Stimulated activated CD4-positive, alpha-beta T cell treated with anti-CD3 and anti-CD28 coated beads, Interleukin-1b, Interleukin-23, amount 100 ng/mL, for 4 hours (primary cell): Measurements from ENCODE around the gene RNF141.

Source experiments
- DNase-seq, 2 donors: peaks; one replicate each; pipeline ENCODE4 v3.0.0-alpha.2; 2020; ENCODE audit warnings: low read depth in 2 of 2

The RNF141 gene

GRCh38 chr11:10522921-10523320 lies 18.1 kb downstream of the RNF141 start:
- DNase-seq = no peak

GRCh38 chr11:10522276-10522675 lies 18.7 kb downstream of the RNF141 start:
- DNase-seq = no peak

GRCh38 chr11:10520562-10520961 lies 20.4 kb downstream of the RNF141 start:
- DNase-seq = no peak

GRCh38 chr11:10519630-10520029 lies 21.4 kb downstream of the RNF141 start:
- no peak for DNase-seq

GRCh38 chr11:10518891-10519290 lies 22.1 kb downstream of the RNF141 start:
- DNase-seq = no peak

GRCh38 chr11:10518123-10518522 lies 22.9 kb downstream of the RNF141 start:
- DNase-seq = no peak

GRCh38 chr11:10515418-10515817 lies 25.6 kb downstream of the RNF141 start:
- DNase-seq = no peak

- DNase-seq = no peak
Observed at GRCh38 chr11:10514709-10515108, 26.3 kb downstream of the RNF141 start.

GRCh38 chr11:10514202-10514601 lies 26.8 kb downstream of the RNF141 start:
- no peak for DNase-seq

- DNase-seq = no peak
Observed at GRCh38 chr11:10511181-10511621, 29.8 kb downstream of the RNF141 start.

GRCh38 chr11:10506008-10506370 lies 35.0 kb downstream of the RNF141 start:
- DNase-seq = no peak

- DNase-seq = no peak
Observed at GRCh38 chr11:10505278-10506007, 35.5 kb downstream of the RNF141 start.

- DNase-seq = no peak
Observed at GRCh38 chr11:10504490-10504889, 36.5 kb downstream of the RNF141 start.

- DNase-seq = no peak
Observed at GRCh38 chr11:10503777-10504480, 37.1 kb downstream of the RNF141 start.

- DNase-seq = no peak
Observed at GRCh38 chr11:10503221-10503620, 37.8 kb downstream of the RNF141 start.

- DNase-seq = no peak
Observed at GRCh38 chr11:10502770-10503169, 38.2 kb downstream of the RNF141 start.

GRCh38 chr11:10502065-10502680 lies 38.8 kb downstream of the RNF141 start:
- DNase-seq = no peak

- no peak for DNase-seq
Observed at GRCh38 chr11:10500757-10501684, 40.0 kb downstream of the RNF141 start.

GRCh38 chr11:10499874-10500601 lies 40.9 kb downstream of the RNF141 start:
- no peak for DNase-seq

- no peak for DNase-seq
Observed at GRCh38 chr11:10499452-10499851, 41.5 kb downstream of the RNF141 start.
